ENCODE results near the gene PDZD8. TPM values are rescaled to one million over a fixed set of nuclear protein-coding genes. Genes with fewer than 3 reads are reported as not detected.

The PDZD8 gene
- total RNA-seq, 1 donor from 2014 or later: 23.9 TPM

DNA sequence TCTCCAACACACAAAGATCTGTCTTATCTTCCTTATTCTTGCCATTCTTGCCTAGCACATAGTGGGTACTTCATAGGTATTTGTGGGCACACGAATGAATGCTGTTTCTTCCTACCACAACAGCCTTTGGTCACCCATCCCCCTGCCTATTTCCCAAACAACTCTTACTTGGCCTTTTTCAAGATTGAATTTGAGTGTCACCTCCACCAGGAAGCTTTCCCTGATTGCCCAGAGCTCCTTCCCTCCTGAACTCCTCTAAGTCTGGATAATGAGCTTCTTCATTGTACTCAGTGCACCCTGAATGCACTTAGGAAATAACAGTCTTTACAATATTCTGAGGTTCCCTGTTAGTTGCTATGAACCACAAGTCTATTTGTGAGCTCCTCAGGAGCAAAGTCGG, 11.6 kb upstream of the PDZD8 start:
- Histone ChIP-seq H3K27me3 (ENCODE audit: low read depth) (peaks cover 60% of the 10 kb centered on the region), H3K4me3 (no peak overlapping the region), H3K9me3 (replicated peaks) (no peaks in the 10 kb centered on the region), H3K4me1 (peaks cover 5% of the 10 kb centered on the region), H3K27ac (replicated peaks) (no peak overlapping the region), H3K36me3 (no peaks in the 10 kb centered on the region)
- DNase-seq: no peak
- intact Hi-C loops (cut with micrococcal nuclease): no loop called here
- TF ChIP-seq CTCF (IDR thresholded peaks at IDR 0.05; ENCODE audit: borderline replicate concordance): no peak

- H3K27me3 ChIP-seq (ENCODE audit: low read depth): peaks cover 71% of the 10 kb centered on the region
- no peaks in the 10 kb centered on the region for H3K9me3 ChIP-seq (replicated peaks)
- H3K36me3 ChIP-seq: no peaks in the 10 kb centered on the region
- no peaks in the 10 kb centered on the region for H3K4me1 ChIP-seq
- H3K4me3 ChIP-seq: no peak overlapping the region
- no peak overlapping the region for H3K27ac ChIP-seq (replicated peaks)
- intact Hi-C loops (cut with micrococcal nuclease): no loop called here
- TF ChIP-seq CTCF (IDR thresholded peaks at IDR 0.05; ENCODE audit: borderline replicate concordance): no peak
- no peak for DNase-seq
Observed at GRCh38 chr10:117382861-117383260, 7.6 kb upstream of the PDZD8 start.

GRCh38 chr10:117374506-117375359, 507 bp downstream of the PDZD8 start:
- Histone ChIP-seq H3K36me3 (no peaks in the 10 kb centered on the region), H3K4me1 (peaks cover 67% of the 10 kb centered on the region), H3K27me3 (ENCODE audit: low read depth) (peaks cover 14% of the 10 kb centered on the region), H3K9me3 (replicated peaks) (no peaks in the 10 kb centered on the region), H3K27ac (replicated peaks) (peak overlapping the region; percentile 95), H3K4me3 (peak overlapping the region; percentile 93)
- intact Hi-C loops (cut with micrococcal nuclease): no loop called here
- TF ChIP-seq CTCF (IDR thresholded peaks at IDR 0.05; ENCODE audit: borderline replicate concordance): no peak
- peak; percentile 55 for DNase-seq

- TF ChIP-seq CTCF (IDR thresholded peaks at IDR 0.05; ENCODE audit: borderline replicate concordance): no peak
- Histone ChIP-seq H3K9me3 (replicated peaks) (no peaks in the 10 kb centered on the region), H3K4me1 (peaks cover 74% of the 10 kb centered on the region), H3K27ac (replicated peaks) (peak overlapping the region; percentile 95), H3K27me3 (ENCODE audit: low read depth) (peaks cover 6% of the 10 kb centered on the region), H3K4me3 (peak overlapping the region; percentile 93), H3K36me3 (no peaks in the 10 kb centered on the region)
- peak; percentile 53 for DNase-seq
- intact Hi-C loops (cut with micrococcal nuclease): no loop called here
Observed at GRCh38 chr10:117373823-117374505, 1.3 kb downstream of the PDZD8 start.

DNA sequence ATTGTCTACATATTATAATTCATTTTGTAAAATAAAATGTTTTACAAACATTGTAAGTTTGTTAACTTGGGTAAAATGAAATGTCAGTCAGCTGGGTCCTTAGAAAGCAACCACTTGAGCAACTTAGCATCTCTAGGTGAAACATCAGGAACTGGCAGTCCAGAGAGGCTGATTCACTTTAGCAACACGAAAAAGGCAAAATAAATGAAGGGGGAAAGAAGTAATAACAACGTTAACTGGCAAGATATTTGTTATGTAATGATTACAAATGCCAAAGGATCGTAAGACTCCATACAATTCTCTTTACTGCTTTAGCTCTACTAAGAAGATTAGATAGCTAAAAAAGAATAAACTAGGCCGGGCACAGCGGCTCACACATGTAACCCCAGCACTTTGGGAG, 5.0 kb downstream of the PDZD8 start:
- peaks cover 72% of the 10 kb centered on the region for H3K4me1 ChIP-seq
- no peak for DNase-seq
- intact Hi-C loops (cut with micrococcal nuclease): no loop called here

More for the DNA sequence above, 5.0 kb downstream of the PDZD8 start:
- Histone ChIP-seq H3K4me3 (no peak overlapping the region), H3K27me3 (ENCODE audit: low read depth) (no peaks in the 10 kb centered on the region), H3K9me3 (replicated peaks) (no peaks in the 10 kb centered on the region), H3K36me3 (no peaks in the 10 kb centered on the region), H3K27ac (replicated peaks) (no peak overlapping the region)
- TF ChIP-seq CTCF (IDR thresholded peaks at IDR 0.05; ENCODE audit: borderline replicate concordance): no peak

Data from left ventricle myocardium inferior (tissue), 1 donor.